KBM-7 (cell line): ENCODE measurements around the gene DSP.
A peak's percentile ranks its signal among the peaks of the same experiment; 100 is the strongest.

Experiments
- DNase-seq: peaks from one replicate; pipeline ENCODE4 v3.0.0-alpha.2; 2015
- in situ Hi-C: fragments of 300-500 bp; cut with MboI; formaldehyde crosslinking; loops from 2 replicates; pipeline ENCODE4 v1.14.3; 2020; ENCODE audit warnings: low sequenced_read_pairs, low pct_unique_long_range_greater_than_20kb, mixed read lengths

DSP gene

GRCh38 chr6:7534192-7534591, 7.3 kb upstream of the DSP start:
- DNase-seq = no peak
- in situ Hi-C loops = no loop called here

- DNase-seq = no peak
- in situ Hi-C loops = no loop called here
These were observed 6.0 kb upstream of the DSP start for GRCh38 chr6:7535498-7535897.

DNA sequence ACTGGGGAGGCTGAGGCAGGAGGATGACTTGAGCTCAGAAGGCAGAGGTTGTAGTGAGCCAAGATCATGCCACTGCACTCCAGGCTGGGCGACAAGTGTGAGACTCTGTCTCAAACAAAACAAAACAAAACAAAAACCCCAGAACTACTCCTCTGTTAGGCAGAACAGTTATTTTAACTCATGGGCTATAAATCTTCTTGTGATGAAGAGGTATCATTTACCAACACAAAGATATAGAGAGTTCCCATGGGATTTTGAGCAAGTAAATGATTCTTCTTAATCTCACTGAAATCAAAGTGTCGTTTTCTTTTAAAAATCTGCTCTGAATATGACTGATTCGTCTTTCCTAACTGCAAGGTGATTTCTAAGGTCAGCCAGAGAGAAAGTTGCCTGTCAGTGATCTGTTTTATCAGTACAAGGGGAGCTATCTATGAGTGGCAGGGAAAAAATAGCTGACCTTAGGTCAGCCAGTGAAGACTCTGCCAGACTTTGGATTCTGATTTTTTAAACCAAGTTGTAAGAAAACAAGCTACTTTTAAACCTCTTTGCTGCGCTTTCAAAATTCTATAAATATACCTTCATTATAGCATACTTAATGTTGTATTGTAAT, 3.8 kb upstream of the DSP start:
- no peak for DNase-seq
- in situ Hi-C loops = no loop called here

- in situ Hi-C loops = no loop called here
These were observed 3.0 kb upstream of the DSP start for GRCh38 chr6:7538484-7538883.

DNA sequence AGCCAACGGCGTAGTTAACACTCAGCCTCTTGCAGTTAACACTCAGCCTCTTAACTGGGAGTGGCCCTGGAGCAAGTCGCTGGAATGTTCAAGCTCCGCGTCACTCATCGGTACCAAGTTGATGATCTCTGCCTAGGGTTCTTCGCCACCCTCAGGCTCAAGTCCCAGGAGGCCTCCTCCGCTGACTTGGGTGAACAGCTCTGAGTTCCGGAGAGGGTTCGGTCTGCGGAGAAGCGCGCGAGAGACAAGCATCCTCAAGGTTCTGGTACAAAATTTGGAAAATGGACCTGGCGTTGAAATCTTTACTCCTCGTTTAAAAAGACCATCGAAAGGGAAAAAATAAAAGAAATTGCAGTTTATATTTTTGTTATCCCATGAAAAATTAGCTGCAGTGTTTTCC, 876 bp upstream of the DSP start:
- DNase-seq = no peak
- in situ Hi-C loops = no loop called here

More at GRCh38 chr6:7538484-7538883, 3.0 kb upstream of the DSP start:
- no peak for DNase-seq

DNA sequence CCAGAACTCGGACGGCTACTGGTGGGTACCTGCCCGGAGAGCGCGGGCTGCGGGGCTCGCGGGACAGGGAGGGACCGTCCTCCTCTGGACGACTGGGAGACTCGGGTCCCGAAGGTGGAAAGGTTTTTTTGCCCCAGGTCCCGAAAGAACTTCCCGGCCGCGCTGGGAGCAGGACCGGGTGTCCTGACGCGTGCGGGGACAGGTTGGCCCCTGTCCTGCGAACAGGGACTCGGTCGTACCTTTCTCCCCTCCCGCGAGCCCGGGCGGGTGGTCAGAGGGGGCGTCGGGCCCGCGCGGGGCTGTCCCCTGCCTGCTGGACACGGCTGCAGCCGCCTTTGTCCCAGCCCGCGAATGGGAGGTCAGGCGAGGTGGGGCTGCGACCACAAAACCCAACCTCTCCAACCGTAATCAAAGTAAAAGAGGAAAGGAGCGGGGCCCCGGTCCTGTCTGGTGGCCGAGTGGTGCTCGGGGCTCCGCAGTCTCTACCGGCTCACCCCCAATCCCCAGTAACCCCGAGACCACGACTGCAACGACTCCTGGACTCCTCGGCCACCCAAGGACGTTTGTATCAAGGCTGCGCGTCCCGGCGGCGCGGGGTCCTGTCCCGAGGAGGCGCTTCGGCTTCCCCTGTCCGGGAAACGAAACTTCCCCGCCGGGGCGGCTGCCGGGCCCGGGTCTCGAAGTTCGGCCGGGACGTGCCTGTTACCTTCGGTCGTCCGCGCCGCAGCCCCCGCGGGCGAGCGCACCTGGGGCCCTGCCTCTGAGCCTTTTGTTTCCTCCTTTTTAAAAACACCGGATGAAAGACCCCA, 798 bp downstream of the DSP start:
- in situ Hi-C loops = no loop called here

GRCh38 chr6:7542874-7543624, 1.6 kb downstream of the DSP start:
- no peak for DNase-seq
- in situ Hi-C loops = no loop called here

More for the DNA sequence above, 798 bp downstream of the DSP start:
- peak; percentile 23 for DNase-seq

DNA sequence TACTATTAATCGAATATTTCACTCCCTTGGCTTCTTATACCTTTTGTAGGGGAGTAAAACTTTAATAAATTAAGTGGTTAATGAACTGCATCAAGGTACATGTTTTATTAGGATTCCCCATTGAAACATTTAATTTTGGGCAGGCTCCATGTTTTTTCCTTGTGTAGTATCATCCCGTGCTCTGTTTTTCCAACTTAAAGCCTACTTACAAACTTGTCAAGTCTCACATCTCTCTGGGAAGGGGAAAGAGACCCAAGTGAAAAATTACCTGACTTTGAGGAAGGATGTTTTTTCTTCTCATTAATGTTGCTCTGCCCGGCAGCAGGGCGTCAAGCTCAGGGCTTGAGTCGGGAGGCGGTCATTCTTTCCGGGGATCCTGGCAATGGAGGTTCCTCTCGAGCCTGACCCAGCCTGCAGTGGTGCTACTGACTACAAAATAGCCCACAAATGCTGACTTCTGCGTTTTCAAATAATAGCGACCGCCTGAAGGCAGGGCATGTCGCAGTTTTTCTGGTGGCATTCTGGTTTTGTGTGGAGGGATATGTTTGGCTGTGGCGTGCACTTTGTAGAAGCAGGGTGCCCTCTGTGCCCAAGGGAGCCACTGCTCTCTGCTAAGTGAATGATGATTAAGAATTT, 2.4 kb downstream of the DSP start:
- no peak for DNase-seq
- in situ Hi-C loops = no loop called here

- no peak for DNase-seq
- in situ Hi-C loops = no loop called here
These were observed 3.1 kb downstream of the DSP start for GRCh38 chr6:7544597-7544996.

DNA sequence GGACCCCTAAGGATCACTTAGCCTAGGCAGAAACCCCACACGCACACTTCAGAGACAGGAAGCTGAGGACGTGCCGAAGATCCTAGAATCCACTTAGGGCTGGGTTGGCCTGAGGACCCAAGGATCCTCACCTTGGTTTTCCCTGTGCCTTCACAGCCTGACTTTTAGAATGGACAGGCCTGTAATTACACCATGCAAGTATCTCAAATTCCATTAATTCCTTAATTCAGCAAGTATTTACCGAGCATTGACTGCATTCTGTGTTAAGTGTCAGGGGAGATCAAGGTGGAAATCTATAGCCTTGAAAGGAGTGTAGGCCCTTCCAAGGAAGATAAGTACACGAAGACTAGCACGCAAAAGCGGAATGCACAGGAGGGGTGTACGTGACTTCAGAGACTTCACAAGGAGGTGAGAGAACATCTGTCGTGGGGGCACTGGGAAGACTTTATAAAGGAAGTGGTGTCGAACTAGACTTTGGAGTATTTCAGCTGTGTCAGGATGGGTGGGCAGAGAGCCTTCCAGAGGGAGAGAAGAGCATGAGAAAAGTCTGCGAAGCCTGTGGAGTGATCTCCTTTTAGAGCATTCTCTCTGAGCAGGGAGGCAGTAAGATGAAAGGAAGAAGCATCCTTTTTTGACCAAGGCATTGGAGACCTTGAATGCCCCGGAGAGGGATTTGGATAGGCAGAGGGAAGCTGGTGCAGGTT, 4.0 kb downstream of the DSP start:
- in situ Hi-C loops = no loop called here
- DNase-seq = no peak

GRCh38 chr6:7546020-7546369, 4.5 kb downstream of the DSP start:
- in situ Hi-C loops = no loop called here
- DNase-seq = no peak

DNA sequence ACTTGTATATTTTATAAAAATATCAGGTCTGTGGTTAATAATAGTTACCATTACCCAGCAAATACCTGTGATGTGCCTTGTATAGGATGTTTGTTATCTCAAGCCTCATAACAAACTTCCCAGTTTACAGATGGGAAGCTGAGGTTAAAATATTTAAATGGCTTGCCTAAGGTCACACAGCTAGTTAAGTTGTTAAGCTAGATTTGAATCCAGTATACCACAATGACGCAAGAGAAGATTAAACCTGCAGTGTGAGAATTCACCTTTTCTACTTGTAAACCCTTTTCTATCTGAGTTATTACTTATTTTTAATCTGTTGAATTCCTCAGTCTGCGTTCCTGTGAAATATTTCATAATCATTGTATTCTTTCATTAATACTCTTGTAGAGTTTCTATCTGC, 4.9 kb downstream of the DSP start:
- in situ Hi-C loops = no loop called here

DNA sequence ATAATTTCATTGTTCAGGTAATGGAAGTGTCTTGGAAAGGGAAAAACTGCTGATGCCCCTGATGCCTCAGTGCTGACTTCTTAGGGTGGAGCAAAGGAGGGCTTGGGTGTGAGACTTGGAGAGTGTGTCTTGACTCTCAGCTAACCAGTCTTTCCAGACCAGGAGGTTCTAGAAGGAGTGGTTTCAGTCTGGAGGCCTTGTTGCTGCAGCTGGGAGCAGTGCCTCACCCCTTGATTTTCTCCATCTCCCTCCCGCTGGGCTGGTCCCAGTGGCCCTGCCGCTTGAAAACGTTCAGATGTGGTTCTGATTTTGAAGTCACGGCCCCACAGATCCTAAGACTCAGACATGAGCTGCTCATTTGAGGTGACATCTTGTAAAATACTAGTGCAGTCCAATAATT, 5.4 kb downstream of the DSP start:
- no peak for DNase-seq

More for the DNA sequence above, 4.9 kb downstream of the DSP start:
- DNase-seq = no peak

GRCh38 chr6:7547315-7547714, 5.8 kb downstream of the DSP start:
- no peak for DNase-seq
- in situ Hi-C loops = no loop called here

More for the DNA sequence above, 5.4 kb downstream of the DSP start:
- in situ Hi-C loops = no loop called here

DNA sequence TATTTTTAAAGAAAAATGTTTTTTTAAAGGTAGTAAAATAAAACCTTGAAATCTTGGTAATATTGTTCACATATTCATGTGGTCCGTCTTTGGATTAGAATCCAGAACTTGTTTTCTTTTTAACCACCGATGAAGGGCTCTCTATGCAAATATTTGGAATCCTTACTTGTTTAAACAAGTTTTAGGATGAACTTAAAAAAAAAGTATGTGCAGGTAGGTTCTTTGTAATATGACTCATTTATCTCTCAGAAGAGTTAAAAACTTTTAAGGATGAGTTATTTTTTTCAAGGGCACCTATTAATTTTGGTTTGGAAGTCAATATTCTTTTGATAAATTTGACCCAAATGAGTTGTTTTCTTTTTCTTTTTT, 8.9 kb downstream of the DSP start:
- in situ Hi-C loops = no loop called here
- DNase-seq = no peak

DNA sequence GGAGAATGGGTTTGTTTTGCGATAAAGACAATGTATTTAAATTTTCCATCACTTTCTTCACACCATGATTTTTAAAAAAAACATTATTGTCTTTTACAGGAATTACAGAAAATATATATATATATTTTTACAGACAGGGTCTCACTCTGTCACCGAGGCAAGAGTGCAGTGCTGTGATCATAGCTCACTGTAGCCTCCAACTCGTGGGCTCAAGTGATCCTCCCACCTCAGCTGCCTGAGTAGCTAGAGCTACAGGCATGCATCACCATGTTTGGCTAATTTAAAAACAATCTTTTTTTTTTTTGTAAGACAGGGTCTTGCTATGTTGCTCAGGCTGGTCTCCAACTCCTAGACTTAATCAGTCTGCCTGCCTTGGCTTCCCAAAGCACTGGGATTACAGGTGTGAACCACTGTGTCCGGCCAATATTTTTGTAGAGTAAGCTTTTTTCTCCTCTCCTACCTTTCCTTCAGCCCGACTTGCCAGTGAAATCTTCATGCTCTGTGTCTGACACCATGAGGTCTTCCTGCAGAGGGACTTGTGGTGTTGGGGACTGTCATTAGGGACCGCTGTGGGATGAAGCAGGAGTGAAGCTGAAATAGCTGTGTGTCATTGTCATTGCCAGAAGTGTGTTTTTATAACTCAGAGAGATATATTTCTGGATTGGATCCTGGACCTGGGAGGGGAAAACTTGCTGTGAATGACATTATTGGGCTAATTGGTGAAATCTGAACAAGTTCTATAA, 13.2 kb downstream of the DSP start:
- DNase-seq = no peak
- in situ Hi-C loops = no loop called here

GRCh38 chr6:7555671-7556070, 14.2 kb downstream of the DSP start:
- in situ Hi-C loops = no loop called here

GRCh38 chr6:7556394-7557106, 15.1 kb downstream of the DSP start:
- in situ Hi-C loops = no loop called here
- no peak for DNase-seq

More at GRCh38 chr6:7555671-7556070, 14.2 kb downstream of the DSP start:
- DNase-seq = no peak
